DMS53 (cell line): ENCODE data around the gene ADD2.
"Not testable (repeated sequence)": the region's sequence is repeated elsewhere in the genome, so short reads cannot be mapped to it uniquely, and the experiment has no call there.

Experiments
- DNase-seq: peaks from one replicate; lab custom pipeline; 2025; lab: John Stamatoyannopoulos, UW

The ADD2 gene

GRCh38 chr2:70767699-70768589 lies at the start of gene ADD2:
Gene ADD2, minus strand, starts transcription at chr2:70768200. Its CDS starts 61,792 bp downstream, at chr2:70706408.
- peak; percentile 88 for DNase-seq

- no peak for DNase-seq
Observed at GRCh38 chr2:70817284-70817954, 49.4 kb upstream of the ADD2 start.

- DNase-seq: no peak
Observed at GRCh38 chr2:70816726-70817125, 48.7 kb upstream of the ADD2 start.

- no peak for DNase-seq
Observed at GRCh38 chr2:70808983-70809958, 41.3 kb upstream of the ADD2 start.

- DNase-seq: no peak
Observed at GRCh38 chr2:70807828-70808118, 39.8 kb upstream of the ADD2 start.

- DNase-seq: peak; percentile 47
Observed at GRCh38 chr2:70807102-70807827, 39.3 kb upstream of the ADD2 start.

GRCh38 chr2:70806620-70807019 lies 38.6 kb upstream of the ADD2 start:
- DNase-seq: no peak

GRCh38 chr2:70806013-70806412 lies 38.0 kb upstream of the ADD2 start:
- no peak for DNase-seq

GRCh38 chr2:70801607-70802263 lies 33.7 kb upstream of the ADD2 start:
- no peak for DNase-seq

GRCh38 chr2:70799706-70800105 lies 31.7 kb upstream of the ADD2 start:
- no peak for DNase-seq

GRCh38 chr2:70797996-70798395 lies 30.0 kb upstream of the ADD2 start:
- not testable (repeated sequence) for DNase-seq

- no peak for DNase-seq
Observed at GRCh38 chr2:70797506-70797905, 29.5 kb upstream of the ADD2 start.

GRCh38 chr2:70796262-70796661 lies 28.3 kb upstream of the ADD2 start:
- DNase-seq: no peak

- no peak for DNase-seq
Observed at GRCh38 chr2:70795164-70795995, 27.4 kb upstream of the ADD2 start.

GRCh38 chr2:70793450-70793849 lies 25.4 kb upstream of the ADD2 start:
- DNase-seq: no peak

- DNase-seq: peak; percentile 71
Observed at GRCh38 chr2:70790136-70790828, 22.3 kb upstream of the ADD2 start, which contains the start of gene FIGLA. Gene FIGLA, minus strand, starts transcription at chr2:70790643. Its CDS starts 5 bp downstream, at chr2:70790638.

- peak; percentile 87 for DNase-seq
Observed at GRCh38 chr2:70789304-70790135, 21.5 kb upstream of the ADD2 start.

- DNase-seq: peak; percentile 77
Observed at GRCh38 chr2:70785137-70785911, 17.3 kb upstream of the ADD2 start.
